GM12865 (cell line): ENCODE measurements around the gene CDC123.

Experiments
- DNase-seq: peaks from one replicate; pipeline ENCODE4 v3.0.0; 2010; ENCODE audit warnings: low read depth
- H3K4me3 ChIP-seq: 2 replicates; pipeline ENCODE4 v1.5.1; 2011; ENCODE audit warnings: mild to moderate bottlenecking, low read depth, low read length, control low read depth
- CTCF ChIP-seq: IDR thresholded peaks from 2 replicates; pipeline ENCODE4 v1.5.1; 2011; ENCODE audit warnings: low read length, control low read depth, low read depth, inconsistent platforms; ENCODE audit not compliant: insufficient read depth; ENCODE audit errors: missing control alignments

The CDC123 gene

GRCh38 chr10:12180221-12180974 is 15.6 kb upstream of the CDC123 start:
- no peak for DNase-seq
- no peak for TF ChIP-seq CTCF
- no peak overlapping the region for H3K4me3 ChIP-seq

GRCh38 chr10:12181065-12181775 is 14.8 kb upstream of the CDC123 start:
- DNase-seq = peak; percentile 13
- no peak for TF ChIP-seq CTCF
- no peak overlapping the region for H3K4me3 ChIP-seq

DNA sequence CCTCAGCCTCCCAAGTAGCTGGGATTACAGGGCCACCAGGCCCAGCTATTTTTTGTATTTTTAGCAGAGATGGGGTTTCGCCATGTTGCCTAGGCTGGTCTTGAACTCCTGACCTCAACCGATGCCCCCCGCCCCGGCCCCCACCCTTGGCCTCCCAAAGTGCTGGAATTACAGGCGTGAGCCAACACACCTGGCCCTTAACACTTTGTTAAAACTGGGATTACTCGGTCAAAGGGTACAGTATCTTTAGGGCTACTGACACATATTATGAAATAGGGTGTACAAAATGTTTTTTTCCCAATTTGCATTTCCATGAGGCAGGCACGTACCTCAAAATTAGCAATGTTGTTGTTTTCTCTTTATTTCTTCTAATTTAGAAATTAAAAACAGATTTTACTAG is 11.8 kb upstream of the CDC123 start:
- no peak for TF ChIP-seq CTCF
- DNase-seq = no peak
- H3K4me3 ChIP-seq = no peak overlapping the region

DNA sequence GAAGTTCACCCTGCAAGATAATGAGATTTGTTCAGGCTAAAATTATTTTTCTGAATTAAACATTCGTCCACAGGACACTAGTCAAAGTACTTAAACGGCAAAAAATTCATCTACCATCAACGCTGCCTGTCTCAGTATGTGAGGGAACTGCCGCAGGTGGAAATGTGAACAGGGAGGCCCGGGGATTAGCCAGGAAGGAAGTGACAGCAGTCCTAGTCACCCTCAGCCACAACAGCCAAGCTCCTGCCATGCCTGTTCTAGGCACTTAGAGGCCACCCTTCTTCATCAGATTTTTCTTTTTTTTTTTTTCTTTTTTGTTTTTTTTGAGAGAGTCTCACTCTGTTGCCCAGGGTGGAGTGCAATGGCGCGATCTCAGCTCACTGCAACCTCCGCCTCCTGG is 9.7 kb upstream of the CDC123 start:
- no peak overlapping the region for H3K4me3 ChIP-seq
- no peak for DNase-seq
- TF ChIP-seq CTCF = no peak

GRCh38 chr10:12187321-12187905 is 8.6 kb upstream of the CDC123 start:
- no peak for DNase-seq
- no peak for TF ChIP-seq CTCF
- no peak overlapping the region for H3K4me3 ChIP-seq

GRCh38 chr10:12188656-12189055 is 7.3 kb upstream of the CDC123 start:
- TF ChIP-seq CTCF = no peak
- H3K4me3 ChIP-seq = no peak overlapping the region
- DNase-seq = no peak
